Left cardiac atrium (tissue), 4 donors: ENCODE data around the gene PLEKHA7. TPM values are rescaled to one million over a fixed set of nuclear protein-coding genes. Genes with fewer than 3 reads are reported as not detected.
A peak's percentile ranks its signal among the peaks of the same experiment; 100 is the strongest.

ENCODE experiments used
- ATAC-seq, 2 donors: fragments of 200-7000 bp; cut with Tn5 transposase; one replicate each; pipeline ENCODE4 v1.9.1; 2020; ENCODE audit warnings: mild to moderate bottlenecking in 2 of 2, moderate library complexity in 2 of 2
- DNase-seq: peaks from one replicate; pipeline ENCODE4 v3.0.0-alpha.2; 2020
- intact Hi-C, 2 donors: fragments of 100-400 bp; cut with DNase I; formaldehyde crosslinking; loops; one replicate each; pipeline versions ENCODE4 v1.14.1 to v1.15.1; 2022 to 2023
- total RNA-seq, 2 donors: library from RNA; stranded (reverse); fragmentation: NEBNext Ultra II Directional; extraction: Animal tissue kit (Norgen Biotek cat#: 25700); gene quantifications; one replicate each; pipeline ENCODE4 v1.2.1, GENCODE V29; 2021
- donor health status: DM: no; HTN: yes; CAD: no.
- donor health status: DM: no; HTN: yes; CAD: no; lungs with severe emphysema.
- donor health status: DM: yes; HTN: yes; CAD: no.
- donor health status: Dilated cardiomyopathy.

Gene PLEKHA7
- total RNA-seq, 2 donors from 2014 or later, result 23.6 to 31.1 TPM

DNA sequence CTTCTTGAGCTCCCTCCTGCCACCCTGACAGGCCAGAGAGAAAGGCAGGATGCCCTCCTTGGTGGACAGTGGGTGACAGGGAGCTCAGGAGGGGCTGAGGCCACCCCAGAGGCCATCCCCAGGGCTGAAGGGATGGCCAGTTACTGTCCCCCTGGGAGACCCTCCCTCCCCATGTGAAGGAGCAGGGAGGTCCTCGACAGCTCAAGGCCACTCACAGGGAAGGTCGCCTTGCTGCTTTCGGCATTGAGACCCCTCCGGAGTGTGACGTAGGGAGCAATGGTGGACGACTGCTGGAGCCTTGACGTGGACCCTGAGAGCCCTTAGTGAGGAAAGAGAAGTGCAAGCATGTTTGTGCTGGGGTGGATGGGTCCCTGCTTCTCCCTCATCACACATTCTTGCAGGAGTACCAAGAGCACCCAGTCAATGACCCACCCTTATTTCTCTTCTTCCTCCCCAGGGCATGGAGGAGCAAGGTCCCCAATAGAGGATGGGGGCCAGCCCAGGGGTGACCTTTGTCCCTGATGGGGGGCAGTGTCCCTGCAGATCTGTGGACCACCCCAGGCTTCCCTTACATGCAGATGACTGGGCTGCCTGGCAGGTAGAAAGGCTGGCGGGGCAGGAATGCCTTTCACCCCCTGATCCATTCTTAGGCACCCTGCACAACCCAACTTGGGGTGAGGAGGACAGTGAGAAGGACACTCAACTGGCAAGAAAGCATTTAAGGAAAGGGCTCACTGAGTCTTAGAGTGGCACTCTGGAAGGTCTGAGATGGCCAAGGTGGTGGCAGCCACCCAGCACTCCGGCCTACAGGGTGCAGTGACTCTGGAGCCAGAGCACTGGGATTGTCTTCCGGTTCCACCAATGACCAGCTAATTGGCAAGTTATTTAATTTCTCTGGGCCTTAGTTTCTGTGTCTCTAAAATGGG, 224.4 kb downstream of the PLEKHA7 start:
- ATAC-seq (no peak), DNase-seq (no peak)
- intact Hi-C loops, result loop anchor here (2.0 to 5.0 kb wide), 3 partner anchors 93 to 272 kb away; no protein-coding TSS in a partner anchor

DNA sequence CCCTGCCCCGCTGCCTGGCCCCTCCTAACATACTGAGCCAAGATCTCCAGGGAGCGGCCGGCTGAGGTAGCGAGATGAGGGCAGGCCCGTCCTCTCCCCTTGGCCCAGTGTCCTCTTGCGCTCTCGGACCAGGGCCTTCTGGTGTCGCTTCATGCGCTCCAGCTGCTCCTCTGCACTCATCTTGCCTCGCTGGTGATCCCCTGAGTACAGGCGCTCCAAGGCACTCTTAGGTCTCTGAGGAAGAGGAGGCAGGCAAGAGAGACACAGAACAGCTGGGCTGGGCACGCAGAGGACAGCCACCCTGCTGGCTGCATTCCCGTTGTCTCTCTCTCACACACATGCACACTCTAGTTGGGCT, 225.2 kb downstream of the PLEKHA7 start:
- intact Hi-C loops, result loop anchor here (2.0 to 5.0 kb wide), 3 partner anchors 94 to 273 kb away; no protein-coding TSS in a partner anchor
- ATAC-seq (peak in 1 of 2 donors; percentile 24), DNase-seq (no peak)

DNA sequence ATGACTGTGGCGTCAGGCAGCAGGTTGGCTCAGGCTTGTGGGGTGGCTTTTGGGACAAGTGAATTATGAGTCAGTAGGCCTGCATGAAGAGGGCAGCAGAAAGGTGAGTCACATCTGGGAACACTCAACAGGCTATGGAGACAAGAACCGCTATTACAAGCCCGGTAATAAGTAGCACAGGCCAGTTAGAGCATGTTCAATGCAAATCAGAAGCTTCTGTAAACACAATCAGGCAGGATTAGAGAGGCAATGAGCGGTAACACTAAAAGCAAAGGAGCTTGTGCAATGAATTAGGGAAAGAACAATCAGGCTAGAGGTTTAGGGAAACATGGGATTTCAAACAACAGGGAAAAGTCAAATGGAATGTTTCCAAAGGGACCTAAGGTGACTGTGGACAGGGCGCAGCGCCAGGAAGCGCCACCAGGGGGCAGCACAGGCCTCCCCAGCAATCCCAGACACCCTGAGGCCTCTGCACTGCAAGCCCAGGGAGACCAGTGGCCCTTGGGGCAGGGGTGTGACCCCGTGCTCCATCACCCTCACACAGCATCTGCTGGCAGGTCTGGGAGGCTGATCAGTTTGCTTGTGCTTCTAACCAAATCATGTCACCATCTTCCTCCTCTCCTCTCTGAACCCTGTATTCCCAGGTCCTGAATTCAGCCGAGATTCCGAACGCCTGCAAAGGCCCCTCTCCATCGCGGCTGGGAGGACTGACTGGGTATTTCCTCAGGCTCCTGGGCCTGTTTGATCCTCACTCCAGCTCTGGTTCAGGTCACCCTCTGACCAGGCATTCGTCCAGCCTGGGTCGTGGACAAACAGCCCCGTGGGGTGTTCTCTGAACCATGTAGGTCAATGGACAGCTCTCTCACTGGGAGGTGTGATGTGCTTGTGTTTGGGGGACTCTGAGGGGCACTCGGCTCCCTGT, 225.8 kb downstream of the PLEKHA7 start:
- DNase-seq, result peak; percentile 76
- ATAC-seq, result peak; percentile 51 to 69
- intact Hi-C loops, result loop anchor here (2.0 to 5.0 kb wide), 3 partner anchors 94 to 274 kb away; no protein-coding TSS in a partner anchor

DNA sequence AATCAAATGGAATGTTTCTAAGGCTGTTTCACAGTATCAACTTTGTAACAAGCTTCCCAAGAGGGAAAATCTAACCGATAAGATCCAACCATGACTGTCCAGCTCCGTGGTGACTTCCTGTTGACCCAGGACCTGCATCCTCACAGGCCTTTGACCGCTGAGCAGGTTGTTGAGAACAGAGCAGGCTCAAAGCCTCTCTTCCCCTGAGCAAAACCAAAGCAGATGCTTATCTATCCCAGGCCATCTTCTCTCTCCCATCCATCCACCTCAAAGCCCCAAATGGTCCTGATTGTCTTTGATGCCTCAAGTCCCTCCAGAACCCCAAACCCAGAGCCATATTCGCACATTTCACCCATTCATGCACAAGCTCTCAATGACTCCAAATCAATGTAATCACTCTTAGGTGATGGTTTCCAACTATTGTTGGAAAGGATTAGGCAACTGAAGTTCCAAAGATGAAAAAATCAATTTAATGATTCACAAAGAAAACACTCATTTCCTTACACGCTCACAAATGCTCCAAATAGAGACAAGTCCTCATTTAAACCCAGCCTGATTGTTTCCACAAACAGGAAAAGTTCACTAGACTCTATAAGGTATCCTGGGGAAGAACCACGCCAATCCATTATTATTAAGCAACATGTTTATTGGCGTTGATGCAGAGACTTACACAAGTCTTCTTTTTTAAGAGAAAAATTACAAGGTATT, 227.0 kb downstream of the PLEKHA7 start:
- DNase-seq, result no peak
- intact Hi-C loops, result loop anchor here (5.0 kb wide), 2 partner anchors 160 to 275 kb away; no protein-coding TSS in a partner anchor

DNA sequence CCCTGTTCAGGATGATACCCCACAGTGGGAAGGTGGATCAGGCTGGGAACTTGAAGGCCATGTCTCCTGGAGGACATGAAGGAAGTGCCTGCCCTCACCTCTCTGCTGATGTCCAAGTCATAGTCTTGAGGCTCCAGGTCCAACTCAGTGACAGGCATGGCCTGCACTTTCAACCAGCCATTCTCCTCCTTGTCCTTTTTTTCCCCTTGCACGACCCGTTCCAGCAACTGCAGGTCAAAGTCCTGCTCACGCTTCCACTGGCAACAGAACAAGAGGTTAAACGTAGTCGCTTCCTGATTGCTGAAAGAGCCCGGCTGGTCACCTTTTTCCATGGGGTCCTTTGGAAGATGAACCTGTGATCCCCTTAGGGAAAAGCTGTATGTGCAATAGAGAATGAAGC, 228.1 kb downstream of the PLEKHA7 start:
- ATAC-seq (no peak), DNase-seq (no peak)
- intact Hi-C loops, result loop anchor here (5.0 kb wide), 2 partner anchors 161 to 276 kb away; no protein-coding TSS in a partner anchor

More for the DNA sequence above, 227.0 kb downstream of the PLEKHA7 start:
- ATAC-seq, result no peak

DNA sequence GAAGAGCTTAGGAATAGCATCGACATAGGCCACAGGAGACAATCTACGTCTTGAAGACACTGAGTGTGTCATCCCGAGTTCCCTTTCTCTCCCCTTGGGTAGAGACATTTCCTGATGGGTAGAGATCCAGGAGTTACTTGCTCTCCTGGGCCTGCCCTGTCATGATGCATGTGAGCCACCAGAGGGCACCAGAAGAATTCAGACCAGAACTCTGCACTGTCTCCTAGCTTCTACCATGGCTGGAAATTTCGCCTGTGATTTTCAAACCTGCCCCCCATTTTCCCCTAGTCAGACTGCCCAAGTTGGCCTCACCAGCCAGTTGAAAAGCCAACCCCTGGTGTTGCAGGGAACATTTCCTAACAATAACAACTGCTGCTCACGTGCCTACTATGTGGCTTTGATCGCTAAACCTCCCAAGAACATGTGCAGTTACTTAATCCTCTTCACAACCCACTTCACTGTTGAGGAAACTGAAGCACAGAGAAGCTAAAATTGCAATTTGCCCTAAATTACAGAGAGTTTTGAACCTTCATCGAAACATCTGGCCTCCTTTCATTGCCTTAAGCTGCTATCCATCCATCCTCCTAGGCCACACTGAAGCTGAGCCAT, 228.6 kb downstream of the PLEKHA7 start:
- DNase-seq (peak; percentile 66), ATAC-seq (peak; percentile 62 to 76)
- intact Hi-C loops, result loop anchor here (2.0 to 5.0 kb wide), 3 partner anchors 162 to 277 kb away; no protein-coding TSS in a partner anchor

DNA sequence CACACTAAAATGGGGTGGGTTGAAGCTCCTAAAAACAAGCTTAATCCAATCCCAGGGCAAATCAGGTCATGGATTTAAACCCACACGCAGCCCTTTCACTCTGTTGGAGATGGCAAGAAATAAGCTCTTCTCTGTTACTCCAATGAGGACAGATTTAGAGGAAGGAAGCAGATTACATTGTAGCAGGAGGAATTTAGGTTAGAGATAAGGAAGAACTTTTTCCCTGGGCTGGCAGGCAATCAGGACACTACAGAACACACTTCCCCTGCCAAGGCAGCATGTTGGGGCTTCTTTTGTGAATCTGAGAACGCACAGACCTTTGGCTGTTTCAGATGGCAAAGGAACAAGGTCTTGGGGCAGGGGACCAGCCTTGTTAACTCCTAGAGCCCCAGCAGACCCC, 229.5 kb downstream of the PLEKHA7 start:
- ATAC-seq, result peak; percentile 12 to 28
- no peak for DNase-seq
- intact Hi-C loops, result loop anchor here (2.0 to 5.0 kb wide), 3 partner anchors 163 to 278 kb away; no protein-coding TSS in a partner anchor

DNA sequence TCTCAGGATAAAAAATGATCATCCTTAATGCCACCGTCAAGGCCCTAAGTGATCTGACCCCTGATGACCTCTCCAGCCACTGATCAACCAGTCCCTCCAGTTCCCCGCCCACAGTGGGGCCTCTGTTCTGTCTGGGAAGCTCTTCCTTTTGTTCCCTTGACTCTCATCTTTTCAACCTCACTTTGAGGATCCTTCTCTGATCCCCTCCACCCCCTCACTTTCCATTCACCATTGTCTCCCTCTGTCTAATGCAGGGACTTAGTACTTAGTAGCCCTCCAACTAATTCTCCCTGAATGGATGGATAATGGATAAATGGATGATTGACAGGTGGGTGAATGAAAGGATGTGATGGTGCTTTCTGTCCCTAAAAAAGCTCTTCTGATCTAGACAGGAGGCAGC, 230.1 kb downstream of the PLEKHA7 start:
- DNase-seq, result no peak
- intact Hi-C loops, result loop anchor here in 1 of 2 donors (2.0 kb wide), 1 partner anchor 279 kb away; no protein-coding TSS in a partner anchor
- no peak for ATAC-seq

DNA sequence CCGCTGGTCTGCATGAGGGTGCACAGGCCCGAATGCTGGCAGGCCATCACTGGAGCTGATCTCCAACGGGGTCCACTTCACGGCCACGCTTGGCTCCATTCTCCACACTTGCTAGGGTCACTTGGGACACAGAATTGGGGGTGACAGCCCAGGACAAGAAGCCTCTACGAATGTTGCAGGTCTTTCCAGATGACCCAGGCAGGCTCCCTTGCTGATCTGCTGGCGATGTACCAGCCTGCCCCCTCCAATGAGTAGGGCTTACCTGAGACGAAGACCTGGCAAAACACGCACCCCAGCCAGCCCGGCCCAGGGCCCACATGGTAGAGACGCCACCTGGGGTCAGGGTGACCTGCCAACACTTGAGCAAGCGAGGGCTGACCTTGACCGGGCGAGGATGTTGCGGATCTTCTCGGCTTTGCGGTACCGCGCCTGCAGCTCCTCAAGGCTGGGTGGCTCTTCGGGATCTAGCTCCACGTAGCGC, 230.9 kb downstream of the PLEKHA7 start:
- no peak for ATAC-seq
- DNase-seq, result no peak
- intact Hi-C loops, result no loop called here

DNA sequence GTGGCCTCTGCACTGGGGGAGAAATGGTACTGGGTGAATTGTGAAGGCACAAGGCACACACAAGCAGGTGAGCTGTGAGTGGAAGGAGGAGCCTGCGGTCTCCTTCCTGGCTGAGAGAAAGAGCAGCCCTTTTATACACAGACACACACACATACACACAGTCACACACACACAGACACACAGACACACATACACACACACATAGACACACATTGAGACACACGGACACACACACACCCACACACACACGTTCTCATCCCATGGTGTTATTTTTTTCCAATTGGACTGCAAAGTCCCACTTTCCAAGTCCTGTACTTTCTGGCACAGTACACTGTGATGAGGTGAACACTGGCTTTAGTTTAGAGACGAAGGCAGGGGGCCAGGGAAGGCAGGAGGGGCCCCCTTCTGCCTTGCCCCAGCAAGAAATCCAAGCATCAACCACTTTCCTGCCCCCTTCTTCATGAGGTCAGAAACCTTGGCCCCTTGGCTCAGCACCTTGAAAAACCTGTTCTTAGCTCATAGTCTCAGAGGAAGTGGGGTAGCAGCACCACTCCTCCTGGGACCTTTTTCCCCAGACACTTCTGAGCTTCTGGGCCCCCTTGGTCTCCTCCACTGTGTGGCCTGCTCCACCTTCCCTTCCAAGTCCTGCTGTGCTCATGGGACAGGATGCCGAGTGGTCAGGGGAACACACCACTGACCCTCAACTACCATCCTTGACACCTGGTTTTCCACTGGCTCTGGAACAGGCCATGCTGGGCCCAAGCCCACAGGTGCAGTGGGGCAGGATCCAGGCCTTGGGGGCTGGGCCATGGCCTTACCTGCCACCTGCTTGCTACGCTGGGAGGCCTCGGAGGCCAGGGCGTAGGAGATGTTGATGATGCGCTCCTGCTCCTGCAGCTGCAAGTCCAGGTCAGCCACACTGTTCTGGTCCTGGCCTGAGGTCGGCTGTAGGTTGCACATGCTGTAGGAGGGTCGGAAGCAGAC, 232.0 kb downstream of the PLEKHA7 start:
- intact Hi-C loops, result no loop called here
- no peak for DNase-seq
- ATAC-seq, result no peak

DNA sequence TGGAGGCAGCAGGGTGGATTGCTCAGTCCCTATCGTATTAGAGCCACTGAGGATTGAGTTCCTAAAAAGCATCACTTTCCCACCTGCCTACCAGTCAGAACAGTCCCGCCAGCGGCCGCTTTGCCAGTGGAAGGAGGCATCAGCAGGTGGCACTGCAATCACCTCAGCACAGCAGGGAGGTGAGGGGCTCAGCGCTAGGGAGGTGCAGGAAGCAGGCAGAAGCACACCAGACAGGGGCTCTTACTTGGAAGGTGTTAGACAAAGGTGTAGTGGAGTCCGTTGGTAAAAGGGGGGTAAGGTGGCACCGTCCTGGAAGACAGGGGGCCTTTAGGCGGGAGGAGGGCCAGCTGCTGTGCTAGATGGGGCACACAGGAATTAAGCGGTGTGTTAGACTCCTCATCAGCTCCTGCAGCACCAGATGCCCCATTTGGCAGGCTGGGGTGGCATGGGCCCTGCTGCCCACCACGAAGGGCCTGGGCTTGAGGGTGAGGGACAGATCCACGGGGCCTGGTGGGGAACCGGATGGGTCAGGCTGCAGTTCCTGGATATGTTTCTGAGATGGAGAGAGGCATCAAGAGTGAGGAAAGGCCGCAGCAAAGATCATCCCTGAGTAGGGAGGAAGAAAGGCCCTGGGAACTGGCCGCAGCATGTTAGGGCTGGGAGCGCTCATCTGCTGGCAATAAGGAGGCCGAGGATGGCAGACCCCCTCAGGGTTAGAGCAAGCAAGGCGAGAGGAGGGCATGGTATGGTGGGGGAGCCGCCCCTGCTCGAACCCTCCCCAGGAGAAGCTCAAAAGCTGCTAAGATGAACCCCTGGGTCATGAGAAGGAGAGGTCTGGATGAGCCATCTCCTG, 233.3 kb downstream of the PLEKHA7 start:
- intact Hi-C loops, result no loop called here
- DNase-seq (no peak), ATAC-seq (no peak)

DNA sequence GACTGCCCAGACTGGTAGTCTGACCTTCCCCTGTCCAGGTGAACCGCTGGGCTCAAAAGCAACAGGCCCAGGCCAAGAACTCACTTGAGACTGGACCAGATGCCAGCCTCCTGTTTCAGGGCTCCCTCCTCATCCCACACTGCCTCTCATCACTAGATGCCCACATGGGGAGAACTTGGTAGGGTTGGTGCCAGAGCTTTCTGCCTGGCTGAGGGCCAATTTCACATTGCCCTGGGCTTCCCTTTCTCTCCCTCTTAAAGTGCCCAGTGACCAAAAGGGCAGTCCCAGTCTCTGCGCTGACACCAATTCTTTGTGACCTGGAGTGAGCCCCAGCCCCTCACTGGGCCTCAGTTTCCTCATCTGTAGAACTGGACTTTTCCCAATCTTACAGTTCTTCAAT, 234.1 kb downstream of the PLEKHA7 start:
- intact Hi-C loops, result no loop called here
- peak; percentile 9 to 60 for ATAC-seq
- no peak for DNase-seq

DNA sequence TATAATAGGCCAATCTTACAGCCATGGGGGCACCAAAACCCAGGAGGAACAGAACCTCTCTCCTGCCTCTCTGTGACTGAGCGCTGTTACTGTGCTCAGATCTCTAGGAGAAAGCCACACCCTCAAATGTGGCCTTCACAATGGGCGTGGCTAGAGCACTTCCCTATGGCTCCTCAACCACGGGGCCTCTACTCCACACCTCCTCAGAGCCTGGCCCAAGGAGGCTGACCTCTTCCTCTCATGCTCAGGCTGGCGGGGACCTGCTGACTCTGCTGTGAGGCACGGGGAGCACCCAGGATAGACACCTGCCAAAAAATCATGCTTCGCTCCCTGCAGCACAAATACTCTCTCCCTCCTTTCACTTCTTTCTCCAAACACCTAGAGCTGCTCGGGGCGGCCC, 234.8 kb downstream of the PLEKHA7 start:
- DNase-seq, result no peak
- intact Hi-C loops, result no loop called here
- peak in 1 of 2 donors; percentile 48 for ATAC-seq

DNA sequence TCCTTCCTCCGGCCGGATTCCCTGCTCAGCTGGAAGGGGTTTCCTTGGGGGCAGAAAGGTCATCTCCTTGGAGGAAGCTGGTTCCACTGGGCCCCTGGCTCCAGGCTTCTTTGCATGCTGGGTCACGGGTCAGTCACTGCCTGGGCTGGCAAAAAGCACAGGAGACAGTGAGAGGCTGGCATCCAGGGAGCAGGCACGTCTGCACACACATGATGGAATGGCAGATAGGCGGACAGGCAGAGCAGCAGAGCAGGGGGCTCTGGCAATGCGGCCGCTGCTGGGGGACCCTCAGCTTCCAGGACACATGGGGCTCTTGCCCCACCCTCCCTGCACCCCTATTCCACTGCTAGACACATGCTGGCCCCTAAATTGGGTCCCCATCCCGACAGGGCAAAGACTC, 235.3 kb downstream of the PLEKHA7 start:
- intact Hi-C loops, result no loop called here
- ATAC-seq (no peak), DNase-seq (no peak)

DNA sequence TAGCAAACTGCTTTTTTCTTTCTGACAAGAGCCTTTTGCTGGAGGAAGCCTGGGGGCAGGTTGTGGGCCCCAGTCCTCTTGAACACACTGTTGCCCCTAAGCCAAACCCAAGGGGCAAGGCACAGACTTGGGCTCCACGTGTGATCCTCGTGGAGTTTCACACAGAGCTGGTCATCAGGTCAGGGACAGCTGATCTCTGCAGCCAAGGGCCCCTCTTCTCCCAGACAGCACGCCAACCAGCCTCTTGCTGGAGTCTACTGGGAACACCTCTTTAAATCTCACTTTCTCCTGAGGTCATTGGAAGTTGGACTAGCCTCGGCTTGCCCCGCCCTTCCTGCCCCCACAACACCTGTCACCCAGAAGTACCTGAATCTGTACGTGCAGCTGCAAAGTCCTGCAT, 235.9 kb downstream of the PLEKHA7 start:
- intact Hi-C loops, result no loop called here
- ATAC-seq (no peak), DNase-seq (no peak)

DNA sequence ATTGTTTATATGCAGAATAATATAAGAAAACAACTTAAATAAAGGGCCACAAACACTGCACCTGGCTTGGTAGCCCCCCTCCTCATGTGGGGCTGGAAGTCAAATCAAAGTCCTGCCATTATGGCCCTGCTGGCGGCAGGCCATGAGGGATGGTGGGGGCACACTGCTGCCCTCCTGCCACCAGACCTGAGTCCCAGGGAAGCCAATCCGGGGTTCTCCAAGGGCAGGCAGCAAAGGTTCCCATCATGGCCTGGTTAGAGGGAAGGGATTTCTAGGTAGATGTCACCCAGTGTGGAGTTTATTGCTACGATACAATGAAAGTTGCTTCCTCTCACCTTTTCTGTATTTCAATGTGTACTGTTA, 236.6 kb downstream of the PLEKHA7 start:
- no peak for ATAC-seq
- no peak for DNase-seq
- intact Hi-C loops, result no loop called here
